Activated CD8-positive, alpha-beta memory T cell treated with anti-CD3 and anti-CD28 coated beads for 24 hours (primary cell): ENCODE results near the gene CIB1.
"Not testable (repeated sequence)": the region's sequence is repeated elsewhere in the genome, so short reads cannot be mapped to it uniquely, and the experiment has no call there.

Experiments
- DNase-seq: peaks from one replicate; pipeline ENCODE4 v3.0.0-alpha.2; 2020

CIB1 gene

GRCh38 chr15:90191344-90191687, 42.4 kb downstream of the CIB1 start:
- DNase-seq: no peak

- no peak for DNase-seq
Observed at GRCh38 chr15:90190606-90191343, 43.0 kb downstream of the CIB1 start.

GRCh38 chr15:90189781-90190467, 43.8 kb downstream of the CIB1 start:
- no peak for DNase-seq

- no peak for DNase-seq
Observed at GRCh38 chr15:90188914-90189748, 44.6 kb downstream of the CIB1 start.

- DNase-seq: not testable (repeated sequence)
Observed at GRCh38 chr15:90188065-90188464, 45.7 kb downstream of the CIB1 start.

GRCh38 chr15:90187257-90187868, 46.4 kb downstream of the CIB1 start:
- DNase-seq: no peak

- peak; percentile 75 for DNase-seq
Observed at GRCh38 chr15:90184786-90185704, 48.7 kb downstream of the CIB1 start.

GRCh38 chr15:90184119-90184785, 49.5 kb downstream of the CIB1 start:
- no peak for DNase-seq

GRCh38 chr15:90181776-90182175, 52.0 kb downstream of the CIB1 start:
- no peak for DNase-seq
